Left renal cortex interstitium (tissue), 4 donors: ENCODE results near the gene CYB561D2. TPM values are rescaled to one million over a fixed set of nuclear protein-coding genes. Genes with fewer than 3 reads are reported as not detected.

Experiments used
- DNase-seq, 4 donors: peaks; one replicate each; pipeline ENCODE4 v3.0.0-alpha.2; 2013; ENCODE audit warnings: low read depth in 4 of 4, low spot score in 2 of 4, missing footprints in 1 of 4
- polyA plus RNA-seq, 4 donors: library from polyadenylated mRNA; unstranded; fragments of 120-200 nt; gene quantifications; one replicate each; pipeline ENCODE4 v1.2.1, GENCODE V29; 2013; ENCODE audit not compliant: insufficient read length in 4 of 4

CYB561D2 gene
- polyA plus RNA-seq, 4 donors, result 13.7 to 17.7 (median 15.0) TPM

DNA sequence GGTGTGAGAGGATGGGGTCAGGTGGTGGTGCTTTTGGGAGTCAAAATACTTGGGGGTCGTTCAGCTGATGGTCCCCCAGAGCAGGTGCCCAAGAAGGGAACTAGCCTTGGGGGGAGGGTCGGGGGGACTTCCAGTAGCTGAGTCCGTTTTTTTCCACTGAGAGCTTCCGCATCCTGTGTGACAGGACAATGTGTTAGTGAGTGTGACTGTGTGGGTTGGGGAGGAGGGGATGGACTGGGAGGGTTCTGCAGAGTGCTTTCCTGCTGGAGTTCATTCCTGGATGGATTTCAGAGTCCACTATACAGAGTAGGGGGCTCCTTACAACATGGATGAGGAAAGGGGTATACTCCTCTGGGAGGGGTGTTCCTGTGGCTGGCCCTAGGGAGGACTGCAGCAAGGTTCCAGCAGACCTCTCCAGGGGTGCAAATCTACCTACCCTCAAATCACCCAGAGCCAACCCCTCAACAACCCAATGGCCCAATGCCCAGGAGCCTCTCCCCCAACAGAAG, 27.5 kb upstream of the CYB561D2 start:
- no peak for DNase-seq

DNA sequence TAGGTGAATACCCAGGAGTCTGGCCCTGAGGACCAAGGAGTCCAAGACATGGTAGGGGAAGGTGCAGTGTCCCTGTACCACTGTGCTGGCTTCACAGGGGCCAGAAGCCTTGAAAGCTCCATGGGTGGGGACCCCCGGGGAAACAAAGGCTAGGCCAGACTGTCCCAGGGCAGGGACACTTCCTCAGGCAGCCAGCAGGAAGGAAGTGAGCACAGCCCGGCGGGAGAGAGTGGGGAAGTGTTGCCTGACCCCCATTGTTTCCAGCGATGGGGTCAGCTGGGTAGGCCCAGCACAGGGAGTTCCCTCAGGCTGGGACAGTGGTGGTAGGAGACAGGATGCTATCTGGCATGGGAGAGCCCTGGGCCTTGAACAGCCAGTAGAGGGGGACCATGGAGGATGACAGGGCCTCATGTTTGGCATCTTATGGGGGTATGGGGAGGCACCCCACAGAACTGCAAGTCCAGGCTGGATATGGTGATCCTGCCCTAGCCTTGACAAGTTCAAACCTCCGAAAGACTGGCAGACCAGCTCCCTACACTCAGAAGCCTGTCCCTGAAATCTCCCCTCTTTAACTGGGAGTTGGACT, 27.0 kb upstream of the CYB561D2 start:
- DNase-seq, result no peak

DNA sequence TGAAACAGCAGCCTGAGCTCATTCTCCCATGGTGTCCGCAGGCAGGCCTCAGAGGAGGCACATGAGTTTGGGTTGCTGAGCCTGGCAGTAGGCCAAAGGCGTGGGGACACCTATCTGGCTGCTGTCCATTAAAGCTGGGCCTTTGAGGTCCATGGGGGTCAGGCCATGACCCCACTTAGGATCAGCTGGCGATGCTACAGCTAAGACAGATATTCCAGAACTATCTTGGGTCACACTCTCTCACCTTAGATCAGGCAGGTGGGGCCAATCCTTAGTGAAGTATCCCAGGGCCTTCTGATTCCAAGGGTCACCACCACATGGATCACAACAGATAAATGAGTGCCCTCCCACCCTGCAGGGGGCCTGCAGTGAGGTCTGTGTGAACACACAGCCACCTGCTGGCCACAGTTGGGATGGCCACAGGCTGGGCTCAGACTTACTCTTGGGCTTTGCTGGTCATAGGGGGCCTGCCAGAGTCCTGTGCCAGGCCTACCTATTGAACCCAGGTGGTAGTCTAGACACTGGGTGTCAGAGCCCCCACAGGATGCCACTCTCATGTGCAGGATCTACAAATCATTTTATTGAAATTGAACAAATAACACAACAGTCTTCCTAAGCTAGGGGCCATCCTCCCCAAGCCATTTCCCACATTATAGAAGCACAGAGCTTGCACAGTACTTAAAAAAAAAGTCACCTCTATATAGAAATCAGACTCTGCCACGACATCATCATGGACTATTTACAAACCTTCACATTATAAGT, 26.1 kb upstream of the CYB561D2 start:
- no peak for DNase-seq

DNA sequence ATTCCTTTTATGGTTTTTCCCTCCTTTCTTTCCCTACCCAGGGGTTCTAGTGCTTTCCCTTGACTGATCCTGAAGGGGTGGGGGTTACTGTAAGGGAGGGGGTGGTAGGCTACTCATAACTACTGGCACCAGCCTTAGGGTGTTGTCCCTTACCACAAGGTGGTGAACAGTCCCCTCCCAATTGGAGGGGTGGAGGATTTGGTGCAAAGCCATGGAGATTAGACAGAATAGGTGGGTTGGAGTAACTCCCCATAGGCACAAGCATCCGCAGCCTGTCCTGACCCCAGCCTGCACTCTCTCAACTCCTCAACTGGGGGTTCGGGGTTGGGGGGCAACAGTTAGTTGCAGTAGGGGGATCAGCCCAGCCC, 25.6 kb upstream of the CYB561D2 start:
- no peak for DNase-seq

DNA sequence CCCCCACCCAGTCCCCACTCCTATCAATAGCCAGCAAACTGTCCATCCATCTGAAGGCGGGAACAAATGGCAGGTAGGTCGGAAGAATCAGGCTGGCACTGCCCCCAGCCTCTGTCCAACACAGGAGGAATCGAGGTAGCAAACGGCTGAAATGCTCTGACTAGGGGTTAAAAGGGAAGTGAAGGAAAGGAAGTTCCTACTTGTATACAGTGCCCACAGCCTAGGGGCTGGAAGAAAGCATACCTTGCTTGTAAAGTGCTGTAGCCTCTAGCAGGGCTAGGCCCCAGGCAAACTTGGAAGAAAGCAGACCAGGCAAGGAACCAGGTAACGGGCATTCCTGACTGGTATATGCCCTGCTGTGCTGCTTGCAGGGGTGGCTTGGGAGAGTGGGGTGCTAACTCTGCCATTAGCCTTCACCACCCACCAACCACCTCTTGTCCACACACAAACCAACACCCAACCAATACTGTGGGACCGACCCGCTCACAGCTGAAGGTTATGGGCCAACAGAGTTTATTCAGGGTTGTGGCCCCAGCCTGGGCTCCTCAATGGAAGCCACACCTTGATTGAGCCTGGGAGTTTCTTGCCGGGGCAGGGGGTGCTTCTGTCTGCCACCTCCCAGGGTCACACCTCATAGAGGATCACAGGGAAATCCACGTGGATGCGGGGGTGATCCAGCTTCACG, 25.0 kb upstream of the CYB561D2 start:
- DNase-seq, result no peak

DNA sequence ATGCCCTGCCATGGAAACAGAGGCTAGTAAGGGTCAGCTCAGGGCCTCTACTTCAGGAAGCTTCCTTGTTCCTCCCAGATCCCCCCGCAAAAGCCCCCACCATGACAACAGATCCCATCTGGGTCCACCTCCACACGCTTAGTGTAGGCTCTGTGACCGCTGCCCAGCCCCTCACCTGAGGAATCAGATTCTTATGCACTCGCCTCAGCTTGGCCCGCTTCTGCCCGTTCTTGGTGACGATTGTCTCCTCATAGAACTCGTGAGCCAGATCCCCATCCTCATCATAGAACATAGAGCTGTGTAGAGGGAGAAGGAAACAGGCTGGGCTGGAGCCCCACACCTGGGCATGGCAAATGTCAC, 24.5 kb upstream of the CYB561D2 start:
- DNase-seq, result no peak

DNA sequence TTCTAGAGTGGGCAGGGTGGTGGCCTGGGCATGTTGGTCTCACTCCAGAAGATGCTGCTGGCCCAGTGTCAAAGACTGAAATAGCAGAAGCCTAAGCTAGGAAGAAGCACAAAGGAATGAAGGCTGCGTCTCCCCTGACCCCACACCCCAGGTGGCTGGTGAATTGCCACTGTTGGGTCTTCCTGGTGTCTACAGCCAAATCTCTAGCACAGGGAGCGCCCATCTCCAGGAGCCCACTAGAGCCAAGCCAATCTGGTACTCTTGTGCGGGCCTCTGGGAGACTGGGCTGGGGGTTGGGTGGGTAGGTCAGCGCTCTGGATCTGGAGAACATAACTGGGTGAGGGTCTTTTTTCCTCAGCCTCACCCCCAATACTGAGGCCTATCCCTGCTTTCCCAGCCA, 23.5 kb upstream of the CYB561D2 start:
- DNase-seq, result no peak

DNA sequence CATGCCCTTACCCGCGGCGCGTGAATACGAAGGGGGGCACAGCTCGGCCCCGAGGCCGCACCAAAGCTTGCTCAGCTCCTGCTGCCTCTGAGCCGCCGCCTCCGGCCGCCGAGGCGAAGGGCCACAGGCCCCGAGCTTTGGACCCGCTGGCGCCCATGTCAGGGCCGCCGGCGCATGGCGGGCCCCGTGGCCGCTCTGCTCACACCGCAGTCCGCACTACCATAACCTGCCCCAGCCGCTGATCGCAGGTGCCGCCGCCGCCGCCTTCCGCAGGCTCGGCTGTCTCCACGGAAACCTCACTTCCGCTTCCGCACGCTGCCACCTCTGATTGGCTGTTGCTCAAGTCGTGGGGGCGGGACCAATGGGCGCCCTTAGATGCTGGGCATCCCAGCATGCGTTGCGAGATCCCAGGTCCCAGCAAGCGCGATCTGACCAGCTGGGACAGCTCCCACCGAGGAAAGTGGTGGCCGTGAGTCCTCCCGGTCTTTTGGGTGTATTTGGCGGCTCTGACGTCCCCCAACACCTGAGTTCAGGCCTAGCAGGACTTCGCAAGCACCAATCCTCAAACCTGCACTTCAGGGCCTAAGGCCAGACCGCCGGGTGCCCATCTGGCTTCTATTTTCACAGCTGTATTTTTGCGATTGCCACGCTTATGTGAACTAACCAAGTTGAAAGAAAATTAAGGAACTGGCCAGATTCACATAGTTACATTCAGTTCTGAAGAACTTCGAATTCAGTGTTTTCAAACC, 22.5 kb upstream of the CYB561D2 start, which contains the start of gene TUSC2:
Gene TUSC2 (minus strand): TSS at position 281 of the 749 bp plus-strand sequence. CDS start 124 bp downstream, at position 157.
- DNase-seq, result peak in 3 of 4 donors; percentile 88 to 97 (median 93)

DNA sequence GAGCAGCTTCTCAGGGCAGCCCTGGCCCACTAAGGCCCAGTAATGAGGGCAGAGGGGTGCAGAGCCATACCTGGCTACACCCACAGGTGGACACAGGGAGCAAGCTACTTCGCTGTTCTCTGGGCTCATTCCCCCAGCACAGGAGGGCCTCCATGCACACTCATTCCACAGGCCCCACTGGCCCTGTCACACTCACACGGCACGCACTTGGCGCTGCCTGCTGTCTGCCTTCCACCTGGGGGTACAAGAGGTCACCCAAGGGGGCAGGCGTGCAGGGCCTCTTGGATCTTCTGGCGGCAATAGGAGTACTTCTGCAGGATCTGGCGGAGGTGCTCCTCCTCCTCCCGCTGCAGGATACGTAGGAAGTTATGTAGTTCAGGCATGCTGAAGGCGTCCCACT, 20.3 kb upstream of the CYB561D2 start:
- DNase-seq, result no peak

DNA sequence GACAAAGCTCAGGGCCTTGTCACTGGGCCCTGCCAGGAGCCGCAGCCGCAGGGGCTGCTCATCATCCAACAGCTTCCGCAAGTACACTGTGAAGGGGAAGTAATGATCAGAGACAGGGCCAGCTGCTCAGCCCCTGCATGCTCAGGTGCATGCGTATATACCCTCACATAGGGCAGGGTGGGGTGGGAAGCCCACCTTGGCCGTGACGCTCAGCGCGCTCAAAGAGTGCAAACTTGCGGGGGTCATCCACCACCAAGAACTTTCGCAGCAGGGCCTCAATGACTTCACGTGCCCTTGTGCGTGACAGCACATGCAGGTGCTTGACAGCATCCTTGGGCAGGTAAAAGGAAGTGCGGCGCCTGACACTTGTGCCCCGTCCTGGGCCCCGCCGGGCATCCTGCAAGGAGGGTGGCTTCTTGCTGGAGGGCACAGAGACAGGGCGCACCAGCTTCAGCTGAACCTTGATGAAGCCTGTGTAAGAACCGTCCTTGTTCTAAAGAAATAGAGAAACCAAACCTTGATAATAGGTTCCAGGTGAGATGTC, 19.2 kb upstream of the CYB561D2 start:
- DNase-seq, result no peak

DNA sequence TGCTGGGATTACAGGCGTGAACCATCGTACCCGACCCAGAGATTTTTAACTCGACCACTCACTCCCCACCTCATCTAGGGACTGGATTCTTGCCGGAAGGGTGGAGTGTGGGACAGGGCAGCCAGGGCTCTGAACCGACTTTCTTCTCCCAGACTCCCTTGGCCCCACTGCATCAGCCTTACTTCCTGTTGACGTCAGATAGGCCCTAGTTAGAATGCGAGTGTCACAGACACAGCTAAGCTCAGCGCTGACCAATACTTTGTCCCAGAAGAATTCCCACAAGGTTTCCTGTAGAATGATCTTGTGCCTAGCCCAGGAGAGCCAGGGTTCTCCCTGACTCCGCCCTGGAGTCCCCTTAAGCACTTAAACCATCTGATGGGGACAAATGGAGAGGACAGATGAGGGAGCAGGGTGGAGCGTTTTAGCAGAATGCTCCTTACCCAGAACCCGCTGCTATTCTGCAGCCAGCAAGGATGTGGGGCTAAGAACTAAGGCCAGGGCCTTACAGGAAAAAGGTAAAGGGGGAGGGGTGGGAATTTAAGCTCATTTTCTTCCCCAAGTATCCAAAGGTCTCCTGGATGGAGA, 16.8 kb upstream of the CYB561D2 start:
- no peak for DNase-seq

DNA sequence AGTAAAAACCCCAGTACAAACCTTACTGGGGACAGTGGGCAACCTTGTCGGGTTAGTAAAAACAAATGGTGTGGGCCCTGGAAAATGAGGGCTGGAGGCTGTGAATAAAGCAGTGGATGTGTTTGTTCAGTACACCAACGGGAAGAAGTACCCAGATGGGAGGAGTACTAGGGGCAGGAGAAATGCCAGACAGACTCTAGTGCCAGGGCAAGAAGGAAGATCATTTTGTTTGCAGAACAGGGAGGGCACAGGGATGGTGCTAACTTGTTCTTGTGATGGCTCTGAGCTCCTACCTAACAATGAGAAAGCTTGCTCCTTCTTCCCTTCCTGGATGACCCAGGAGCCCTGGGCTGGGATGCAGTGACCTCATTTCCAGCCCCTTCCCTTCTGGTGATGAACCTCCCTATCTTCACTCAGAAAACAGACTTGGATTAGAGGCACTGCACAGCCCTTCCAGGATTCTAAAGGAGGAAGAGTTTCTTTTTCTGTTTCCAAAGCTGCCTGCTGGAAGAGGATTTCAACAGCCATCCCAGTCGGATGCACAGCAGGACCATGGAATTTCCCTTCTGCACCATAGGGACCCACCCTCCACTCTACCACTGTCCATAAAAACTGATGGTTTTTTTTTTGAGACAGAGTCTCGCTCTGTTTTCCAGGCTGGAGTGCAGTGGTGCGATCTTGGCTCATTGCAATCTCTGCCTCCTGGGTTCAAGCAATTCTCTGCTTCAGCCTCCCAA, 16.2 kb upstream of the CYB561D2 start:
- DNase-seq, result no peak

DNA sequence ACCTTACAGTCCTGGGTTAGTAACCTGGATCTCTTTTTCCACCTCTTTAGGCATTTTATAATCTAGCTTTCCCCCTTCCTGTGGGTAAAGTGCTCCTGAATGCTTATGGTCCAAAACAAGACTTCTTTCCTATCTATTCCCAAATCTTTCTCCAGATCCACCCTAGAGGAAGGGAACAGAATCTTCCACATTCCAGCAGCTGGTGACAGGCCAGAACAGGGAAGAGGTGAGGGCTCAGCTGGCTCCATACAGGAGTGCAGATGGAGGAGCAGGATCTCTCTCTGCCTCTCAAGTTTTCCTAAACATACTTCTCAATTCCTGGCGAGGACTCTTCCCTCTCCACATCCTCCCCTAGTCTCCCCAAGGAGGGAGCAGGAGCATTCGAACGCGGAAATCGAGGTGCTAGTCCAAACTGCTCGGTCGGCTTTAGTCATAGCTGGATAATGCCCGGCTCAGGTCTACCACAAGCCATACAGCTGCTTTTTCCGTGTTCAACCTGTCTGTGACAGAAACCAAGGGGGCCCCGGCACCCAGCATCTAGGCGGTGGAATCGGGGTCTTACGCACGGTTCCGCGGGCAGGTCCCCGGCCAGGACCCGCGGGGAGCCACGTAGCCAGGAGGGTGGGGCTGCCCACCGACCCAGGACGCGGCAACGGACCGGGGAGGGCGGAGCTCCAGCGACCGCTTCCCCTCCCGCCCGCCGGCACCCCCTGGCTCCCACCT, 14.0 kb upstream of the CYB561D2 start:
- no peak for DNase-seq

DNA sequence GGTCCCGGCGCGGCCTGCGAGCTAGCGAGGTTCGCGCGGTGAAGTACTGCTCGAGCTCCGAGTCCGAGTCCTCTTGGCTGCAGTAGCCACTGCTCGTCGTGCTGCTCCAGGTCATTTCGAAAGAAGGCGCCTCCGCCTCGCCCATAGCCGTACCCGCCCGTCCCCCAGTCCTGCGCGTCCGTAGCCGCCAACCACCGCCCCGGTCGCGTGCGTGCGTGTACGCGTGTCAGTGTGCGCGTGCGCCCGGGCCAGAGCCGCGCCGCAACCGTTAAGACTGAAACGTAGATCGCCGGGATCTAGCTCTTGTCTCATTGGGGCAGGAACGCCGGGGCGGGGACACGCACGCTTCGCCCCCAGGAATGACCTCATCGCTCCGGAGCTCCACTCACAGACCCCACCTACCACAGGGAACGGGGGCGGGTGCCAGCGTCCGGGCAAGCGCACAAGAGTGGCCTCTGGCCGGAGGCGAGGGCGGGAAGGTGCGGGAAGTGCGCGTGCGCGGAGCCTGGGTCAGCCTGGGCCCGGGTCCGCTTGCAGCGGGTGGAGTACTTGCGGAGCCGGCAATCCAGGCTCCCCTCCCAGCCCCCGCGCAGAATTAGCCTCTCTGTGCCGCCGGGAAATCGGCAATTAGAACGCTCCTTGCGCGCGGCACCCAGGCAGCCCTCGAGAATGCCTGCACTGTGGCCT, 13.3 kb upstream of the CYB561D2 start:
- DNase-seq, result peak in 3 of 4 donors; percentile 90 to 96 (median 94)

DNA sequence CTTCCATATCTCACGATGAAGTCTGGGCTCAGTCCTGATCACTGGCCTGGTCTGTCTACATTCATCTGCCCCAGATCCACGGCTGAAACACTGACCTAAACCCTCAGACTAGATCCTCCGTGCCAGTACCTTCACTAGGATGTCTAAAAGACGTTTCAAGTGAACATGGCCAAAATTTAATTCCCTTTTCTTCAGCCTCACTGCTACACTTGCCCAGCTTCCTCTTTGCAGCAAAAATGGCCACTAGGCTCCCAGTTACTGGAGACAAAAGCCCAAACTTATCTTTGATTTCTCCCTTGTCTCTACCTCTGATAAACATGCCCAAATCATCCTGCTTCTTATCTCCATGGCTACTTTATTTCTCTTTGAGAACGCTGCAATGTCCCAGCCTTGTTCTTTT, 11.7 kb upstream of the CYB561D2 start:
- no peak for DNase-seq

DNA sequence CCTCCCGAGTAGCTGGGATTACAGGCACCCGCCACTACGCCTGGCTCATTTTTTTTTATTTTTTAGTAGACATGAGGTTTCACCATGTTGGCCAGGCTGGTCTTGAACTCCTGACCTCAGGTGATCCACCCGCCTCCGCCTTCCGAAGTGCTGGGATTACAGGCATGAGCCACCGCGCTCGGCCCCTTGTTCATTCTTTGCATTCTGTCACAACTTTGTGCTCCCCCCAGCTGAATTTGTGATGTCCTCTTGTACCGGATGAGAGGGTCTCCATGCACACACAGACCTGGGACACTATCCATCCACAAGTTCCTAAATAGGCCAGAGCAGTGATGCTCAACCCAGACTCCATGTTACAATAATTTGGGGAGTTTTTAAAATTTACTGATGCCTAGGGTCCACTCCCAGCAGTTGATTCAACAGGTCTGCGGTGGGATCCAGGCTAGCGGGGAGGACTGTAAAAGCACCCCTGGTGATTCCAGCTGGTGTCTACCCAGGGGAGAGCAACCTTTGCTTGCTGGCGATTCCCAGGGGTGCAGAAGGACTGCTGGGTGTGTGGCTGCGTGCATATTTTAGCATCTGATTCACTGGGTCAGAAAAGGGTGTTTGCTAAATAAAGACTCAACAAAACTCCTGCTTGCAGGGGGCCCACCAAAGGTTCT, 11.0 kb upstream of the CYB561D2 start:
- no peak for DNase-seq

DNA sequence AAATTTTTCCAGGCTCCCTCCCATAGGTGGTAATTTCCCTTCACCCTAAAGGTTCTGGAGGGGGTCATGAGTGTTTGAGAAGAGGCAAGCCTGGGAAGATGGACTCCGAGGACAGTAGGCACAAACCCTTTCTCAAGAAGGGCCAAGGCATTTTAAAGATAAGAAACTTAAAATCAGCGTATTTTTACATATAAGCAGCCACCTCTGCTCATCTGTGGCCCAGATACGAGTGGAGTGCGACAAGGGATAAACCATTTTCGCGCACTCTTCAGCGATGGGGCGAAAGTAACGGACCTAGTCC, 10.6 kb upstream of the CYB561D2 start:
- no peak for DNase-seq
